HepG2 (cell line): ENCODE data around the gene ELP5. TPM values are rescaled to one million over a fixed set of nuclear protein-coding genes. Genes with fewer than 3 reads are reported as not detected.
A peak's percentile ranks its signal among the peaks of the same experiment; 100 is the strongest.

Experiments used
- CREB1 ChIP-seq, 2 experiments: fragments of 450-650 bp in 1 of 2; IDR thresholded peaks; 2 replicates each; pipeline ENCODE4 v1.6.1; 2016 to 2017; ENCODE audit warnings: control low read depth in 1 of 2, mild to moderate bottlenecking in 1 of 2, missing compliant biosample characterization in 1 of 2, missing genetic modification characterization in 1 of 2
- ELF1 ChIP-seq: sonication (generic); formaldehyde crosslinking; IDR thresholded peaks from 2 replicates; pipeline ENCODE4 v1.4.0; 2020; ENCODE audit warnings: missing genetic modification reagents
- KLF13 ChIP-seq: sonication (generic); formaldehyde crosslinking; IDR thresholded peaks from 2 replicates; pipeline ENCODE4 v1.4.0; 2020; ENCODE audit warnings: mild to moderate bottlenecking, missing genetic modification reagents
- NFATC3 ChIP-seq: sonication (generic); formaldehyde crosslinking; IDR thresholded peaks from 2 replicates; pipeline ENCODE4 v1.5.1; 2020; ENCODE audit warnings: mild to moderate bottlenecking, missing genetic modification reagents
- SP4 ChIP-seq: sonication (generic); formaldehyde crosslinking; IDR thresholded peaks from 2 replicates; pipeline ENCODE4 v1.8.1; 2023; ENCODE audit warnings: mild to moderate bottlenecking, missing genetic modification reagents
- TRIM24 ChIP-seq: sonication (generic); formaldehyde crosslinking; IDR thresholded peaks from 2 replicates; pipeline ENCODE4 v1.8.0; 2022; ENCODE audit warnings: mild to moderate bottlenecking, missing genetic modification reagents
- ZNF317 ChIP-seq: sonication (generic); formaldehyde crosslinking; IDR thresholded peaks from 2 replicates; pipeline ENCODE4 v1.5.0; 2020; ENCODE audit warnings: mild to moderate bottlenecking, missing genetic modification reagents
- ZNF343 ChIP-seq: sonication (generic); formaldehyde crosslinking; IDR thresholded peaks from 2 replicates; pipeline ENCODE4 v1.4.0; 2020; ENCODE audit warnings: mild to moderate bottlenecking, missing genetic modification reagents
- ZSCAN30 ChIP-seq: sonication (generic); formaldehyde crosslinking; IDR thresholded peaks from 2 replicates; pipeline ENCODE4 v1.5.0; 2020; ENCODE audit warnings: mild to moderate bottlenecking, missing genetic modification reagents
- polyA plus RNA-seq, 8 experiments: library from polyadenylated mRNA; depleted of rRNA in 3 of 8; stranded (reverse) in 7 of 8; unstranded in 1 of 8; fragments of >200 nt; fragmentation: Illumina TruSeq in 4 of 8; extraction: Trizol in 4 of 8; gene quantifications; 2 replicates each; pipeline versions ENCODE4 v1.2.1 to v1.2.3, GENCODE V29; 2011 to 2016; ENCODE audit warnings: low read depth in 4 of 8, missing spikeins in 1 of 8, mixed read lengths in 1 of 8; ENCODE audit not compliant: insufficient read depth in 1 of 8
- total RNA-seq, 5 experiments: library from RNA; depleted of rRNA; stranded (reverse); fragments of >200 nt; fragmentation: Illumina TruSeq; extraction: Trizol; gene quantifications; 2 replicates each; pipeline ENCODE4 v1.2.3, GENCODE V29; 2016; ENCODE audit warnings: low read depth in 1 of 5
- TF ChIP-seq, protein P1 (sequence below): sonication (generic); formaldehyde crosslinking; IDR thresholded peaks from 2 replicates; pipeline ENCODE4 v1.5.0; 2020; ENCODE audit warnings: missing genetic modification reagents, mild to moderate bottlenecking, borderline replicate concordance
- TF ChIP-seq, protein P2 (sequence below): sonication (generic); formaldehyde crosslinking; IDR thresholded peaks from 2 replicates; pipeline ENCODE4 v1.5.0; 2020; ENCODE audit warnings: mild to moderate bottlenecking, missing genetic modification reagents
- TF ChIP-seq, protein P3 (sequence below): sonication (generic); formaldehyde crosslinking; IDR thresholded peaks from 2 replicates; pipeline ENCODE4 v1.9.0; 2021; ENCODE audit warnings: missing genetic modification reagents, borderline replicate concordance
- TF ChIP-seq, protein P4 (sequence below): sonication (generic); formaldehyde crosslinking; IDR thresholded peaks from 2 replicates; pipeline ENCODE4 v1.4.0; 2020; ENCODE audit warnings: missing genetic modification reagents
- TF ChIP-seq, protein P5 (sequence below): IDR thresholded peaks from 2 replicates; pipeline ENCODE4 v1.6.1; 2016; ENCODE audit warnings: low read depth, borderline replicate concordance

The ELP5 gene
- total and polyA plus RNA-seq, 2 of the 13 experiments (the other 11 are each of a cell fraction or from before 2014, with no cell fraction given), result 67.6 to 69.8 TPM

DNA sequence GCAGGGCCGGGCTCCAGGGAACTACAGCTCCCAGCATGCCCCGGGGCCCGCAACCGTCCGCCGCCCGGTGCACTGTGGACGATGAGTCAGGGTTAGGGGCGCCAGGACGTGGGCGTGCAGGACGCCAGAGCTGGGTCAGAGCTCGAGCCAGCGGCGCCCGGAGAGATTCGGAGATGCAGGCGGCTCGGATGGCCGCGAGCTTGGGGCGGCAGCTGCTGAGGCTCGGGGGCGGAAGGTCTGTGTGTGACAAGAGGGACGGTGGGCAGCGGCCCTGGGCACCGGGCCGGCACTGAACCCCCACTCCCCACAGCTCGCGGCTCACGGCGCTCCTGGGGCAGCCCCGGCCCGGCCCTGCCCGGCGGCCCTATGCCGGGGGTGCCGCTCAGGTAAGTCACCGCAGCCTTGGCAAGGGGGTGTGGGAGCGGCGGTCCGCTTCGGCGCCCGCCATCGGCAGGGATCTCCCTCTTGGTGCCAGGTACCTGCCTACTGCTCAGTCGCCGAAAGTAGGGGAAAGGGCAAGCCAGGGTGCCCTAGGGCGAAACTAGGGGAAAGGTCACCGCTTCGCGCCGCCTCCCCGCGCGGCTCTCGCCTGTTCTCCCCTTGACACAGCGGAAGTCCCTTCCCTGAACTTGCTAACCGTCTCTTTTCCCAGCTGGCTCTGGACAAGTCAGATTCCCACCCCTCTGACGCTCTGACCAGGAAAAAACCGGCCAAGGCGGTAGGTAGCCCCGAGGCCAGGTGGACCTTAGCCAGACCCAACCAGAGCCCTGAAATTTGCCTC lies 32.0 kb upstream of the ELP5 start, which contains the start of the genes ACADVL and DLG4 (continued):
- no peak for TF ChIP-seq ZNF317 (CRISPR knock-in tag)
- TF ChIP-seq CREB1 (IDR thresholded peaks at IDR 0.05), result no peak
- peak; percentile 62; the same call in 1 of the 2 replicates for TF ChIP-seq CREB1 (CRISPR knock-in tag; IDR thresholded peaks at IDR 0.05)
- TF ChIP-seq, protein P1, sequence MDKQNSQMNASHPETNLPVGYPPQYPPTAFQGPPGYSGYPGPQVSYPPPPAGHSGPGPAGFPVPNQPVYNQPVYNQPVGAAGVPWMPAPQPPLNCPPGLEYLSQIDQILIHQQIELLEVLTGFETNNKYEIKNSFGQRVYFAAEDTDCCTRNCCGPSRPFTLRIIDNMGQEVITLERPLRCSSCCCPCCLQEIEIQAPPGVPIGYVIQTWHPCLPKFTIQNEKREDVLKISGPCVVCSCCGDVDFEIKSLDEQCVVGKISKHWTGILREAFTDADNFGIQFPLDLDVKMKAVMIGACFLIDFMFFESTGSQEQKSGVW, result no peak
- TF ChIP-seq, protein P2, sequence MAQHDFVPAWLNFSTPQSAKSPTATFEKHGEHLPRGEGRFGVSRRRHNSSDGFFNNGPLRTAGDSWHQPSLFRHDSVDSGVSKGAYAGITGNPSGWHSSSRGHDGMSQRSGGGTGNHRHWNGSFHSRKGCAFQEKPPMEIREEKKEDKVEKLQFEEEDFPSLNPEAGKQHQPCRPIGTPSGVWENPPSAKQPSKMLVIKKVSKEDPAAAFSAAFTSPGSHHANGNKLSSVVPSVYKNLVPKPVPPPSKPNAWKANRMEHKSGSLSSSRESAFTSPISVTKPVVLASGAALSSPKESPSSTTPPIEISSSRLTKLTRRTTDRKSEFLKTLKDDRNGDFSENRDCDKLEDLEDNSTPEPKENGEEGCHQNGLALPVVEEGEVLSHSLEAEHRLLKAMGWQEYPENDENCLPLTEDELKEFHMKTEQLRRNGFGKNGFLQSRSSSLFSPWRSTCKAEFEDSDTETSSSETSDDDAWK, result no peak
- TF ChIP-seq, protein P3, sequence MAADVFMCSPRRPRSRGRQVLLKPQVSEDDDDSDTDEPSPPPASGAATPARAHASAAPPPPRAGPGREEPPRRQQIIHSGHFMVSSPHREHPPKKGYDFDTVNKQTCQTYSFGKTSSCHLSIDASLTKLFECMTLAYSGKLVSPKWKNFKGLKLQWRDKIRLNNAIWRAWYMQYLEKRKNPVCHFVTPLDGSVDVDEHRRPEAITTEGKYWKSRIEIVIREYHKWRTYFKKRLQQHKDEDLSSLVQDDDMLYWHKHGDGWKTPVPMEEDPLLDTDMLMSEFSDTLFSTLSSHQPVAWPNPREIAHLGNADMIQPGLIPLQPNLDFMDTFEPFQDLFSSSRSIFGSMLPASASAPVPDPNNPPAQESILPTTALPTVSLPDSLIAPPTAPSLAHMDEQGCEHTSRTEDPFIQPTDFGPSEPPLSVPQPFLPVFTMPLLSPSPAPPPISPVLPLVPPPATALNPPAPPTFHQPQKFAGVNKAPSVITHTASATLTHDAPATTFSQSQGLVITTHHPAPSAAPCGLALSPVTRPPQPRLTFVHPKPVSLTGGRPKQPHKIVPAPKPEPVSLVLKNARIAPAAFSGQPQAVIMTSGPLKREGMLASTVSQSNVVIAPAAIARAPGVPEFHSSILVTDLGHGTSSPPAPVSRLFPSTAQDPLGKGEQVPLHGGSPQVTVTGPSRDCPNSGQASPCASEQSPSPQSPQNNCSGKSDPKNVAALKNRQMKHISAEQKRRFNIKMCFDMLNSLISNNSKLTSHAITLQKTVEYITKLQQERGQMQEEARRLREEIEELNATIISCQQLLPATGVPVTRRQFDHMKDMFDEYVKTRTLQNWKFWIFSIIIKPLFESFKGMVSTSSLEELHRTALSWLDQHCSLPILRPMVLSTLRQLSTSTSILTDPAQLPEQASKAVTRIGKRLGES (CRISPR knock-in tag), result no peak
- no peak for TF ChIP-seq ZSCAN30 (CRISPR knock-in tag)
- TF ChIP-seq SP4, result peak; percentile 73
- TF ChIP-seq, protein P4, sequence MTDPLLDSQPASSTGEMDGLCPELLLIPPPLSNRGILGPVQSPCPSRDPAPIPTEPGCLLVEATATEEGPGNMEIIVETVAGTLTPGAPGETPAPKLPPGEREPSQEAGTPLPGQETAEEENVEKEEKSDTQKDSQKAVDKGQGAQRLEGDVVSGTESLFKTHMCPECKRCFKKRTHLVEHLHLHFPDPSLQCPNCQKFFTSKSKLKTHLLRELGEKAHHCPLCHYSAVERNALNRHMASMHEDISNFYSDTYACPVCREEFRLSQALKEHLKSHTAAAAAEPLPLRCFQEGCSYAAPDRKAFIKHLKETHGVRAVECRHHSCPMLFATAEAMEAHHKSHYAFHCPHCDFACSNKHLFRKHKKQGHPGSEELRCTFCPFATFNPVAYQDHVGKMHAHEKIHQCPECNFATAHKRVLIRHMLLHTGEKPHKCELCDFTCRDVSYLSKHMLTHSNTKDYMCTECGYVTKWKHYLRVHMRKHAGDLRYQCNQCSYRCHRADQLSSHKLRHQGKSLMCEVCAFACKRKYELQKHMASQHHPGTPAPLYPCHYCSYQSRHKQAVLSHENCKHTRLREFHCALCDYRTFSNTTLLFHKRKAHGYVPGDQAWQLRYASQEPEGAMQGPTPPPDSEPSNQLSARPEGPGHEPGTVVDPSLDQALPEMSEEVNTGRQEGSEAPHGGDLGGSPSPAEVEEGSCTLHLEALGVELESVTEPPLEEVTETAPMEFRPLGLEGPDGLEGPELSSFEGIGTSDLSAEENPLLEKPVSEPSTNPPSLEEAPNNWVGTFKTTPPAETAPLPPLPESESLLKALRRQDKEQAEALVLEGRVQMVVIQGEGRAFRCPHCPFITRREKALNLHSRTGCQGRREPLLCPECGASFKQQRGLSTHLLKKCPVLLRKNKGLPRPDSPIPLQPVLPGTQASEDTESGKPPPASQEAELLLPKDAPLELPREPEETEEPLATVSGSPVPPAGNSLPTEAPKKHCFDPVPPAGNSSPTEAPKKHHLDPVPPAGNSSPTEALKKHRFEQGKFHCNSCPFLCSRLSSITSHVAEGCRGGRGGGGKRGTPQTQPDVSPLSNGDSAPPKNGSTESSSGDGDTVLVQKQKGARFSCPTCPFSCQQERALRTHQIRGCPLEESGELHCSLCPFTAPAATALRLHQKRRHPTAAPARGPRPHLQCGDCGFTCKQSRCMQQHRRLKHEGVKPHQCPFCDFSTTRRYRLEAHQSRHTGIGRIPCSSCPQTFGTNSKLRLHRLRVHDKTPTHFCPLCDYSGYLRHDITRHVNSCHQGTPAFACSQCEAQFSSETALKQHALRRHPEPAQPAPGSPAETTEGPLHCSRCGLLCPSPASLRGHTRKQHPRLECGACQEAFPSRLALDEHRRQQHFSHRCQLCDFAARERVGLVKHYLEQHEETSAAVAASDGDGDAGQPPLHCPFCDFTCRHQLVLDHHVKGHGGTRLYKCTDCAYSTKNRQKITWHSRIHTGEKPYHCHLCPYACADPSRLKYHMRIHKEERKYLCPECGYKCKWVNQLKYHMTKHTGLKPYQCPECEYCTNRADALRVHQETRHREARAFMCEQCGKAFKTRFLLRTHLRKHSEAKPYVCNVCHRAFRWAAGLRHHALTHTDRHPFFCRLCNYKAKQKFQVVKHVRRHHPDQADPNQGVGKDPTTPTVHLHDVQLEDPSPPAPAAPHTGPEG (CRISPR knock-in tag), result no peak; the same call in 1 of the 2 replicates
- TF ChIP-seq ELF1 (CRISPR knock-in tag), result peak; percentile 43; the same call in 1 of the 2 replicates
- TF ChIP-seq KLF13 (CRISPR knock-in tag), result 0 out of 2 replicates have a peak, but pooled peaks have one; percentile 27
- peak; percentile 42; the same call in 1 of the 2 replicates for TF ChIP-seq ZNF343 (CRISPR knock-in tag)
- TF ChIP-seq TRIM24, result no peak
- TF ChIP-seq NFATC3 (CRISPR knock-in tag), result no peak
- TF ChIP-seq, protein P5, sequence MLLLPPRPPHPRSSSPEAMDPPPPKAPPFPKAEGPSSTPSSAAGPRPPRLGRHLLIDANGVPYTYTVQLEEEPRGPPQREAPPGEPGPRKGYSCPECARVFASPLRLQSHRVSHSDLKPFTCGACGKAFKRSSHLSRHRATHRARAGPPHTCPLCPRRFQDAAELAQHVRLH (CRISPR knock-in tag), result peak; percentile 45; the same call in 1 of the 2 replicates
